ENCODE results near the gene CA6. TPM values are rescaled to one million over a fixed set of nuclear protein-coding genes. Genes with fewer than 3 reads are reported as not detected.

The CA6 gene
- polyA plus RNA-seq, 2 of the 4 experiments (the other 2 are of a cell fraction), result not detected

DNA sequence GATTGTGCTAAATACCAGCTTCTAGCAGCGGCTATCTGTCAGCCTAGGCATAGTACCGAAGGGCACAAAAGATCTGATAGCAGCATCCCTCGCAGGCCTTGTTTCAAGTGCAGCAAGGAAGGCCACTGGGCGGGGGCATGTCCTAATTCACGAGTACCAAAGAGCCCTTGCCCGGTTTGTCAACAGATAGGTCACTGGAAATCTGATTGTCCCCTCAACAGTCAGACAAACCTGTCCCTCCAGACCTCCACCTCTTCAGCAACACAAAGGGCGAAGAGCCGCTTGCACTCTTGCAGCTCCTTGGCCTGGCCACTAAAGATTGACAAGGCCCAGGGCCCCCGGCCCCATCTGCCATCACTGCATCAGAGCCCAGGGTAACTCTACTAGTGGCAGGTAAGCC, 22.7 kb upstream of the CA6 start (continued):
- TF ChIP-seq SREBF2 (IDR thresholded peaks at IDR 0.05), result no peak
- no peak for TF ChIP-seq EHMT2 (IDR thresholded peaks at IDR 0.05; ENCODE audit: low read depth)
- TF ChIP-seq, protein P1, sequence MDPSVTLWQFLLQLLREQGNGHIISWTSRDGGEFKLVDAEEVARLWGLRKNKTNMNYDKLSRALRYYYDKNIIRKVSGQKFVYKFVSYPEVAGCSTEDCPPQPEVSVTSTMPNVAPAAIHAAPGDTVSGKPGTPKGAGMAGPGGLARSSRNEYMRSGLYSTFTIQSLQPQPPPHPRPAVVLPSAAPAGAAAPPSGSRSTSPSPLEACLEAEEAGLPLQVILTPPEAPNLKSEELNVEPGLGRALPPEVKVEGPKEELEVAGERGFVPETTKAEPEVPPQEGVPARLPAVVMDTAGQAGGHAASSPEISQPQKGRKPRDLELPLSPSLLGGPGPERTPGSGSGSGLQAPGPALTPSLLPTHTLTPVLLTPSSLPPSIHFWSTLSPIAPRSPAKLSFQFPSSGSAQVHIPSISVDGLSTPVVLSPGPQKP (IDR thresholded peaks at IDR 0.05; ENCODE audit: low read depth, low read length), result no peak
- no peak for TF ChIP-seq RCOR1 (IDR thresholded peaks at IDR 0.05; ENCODE audit: low read depth, low read length)
- TF ChIP-seq HDAC2 (IDR thresholded peaks at IDR 0.05), result no peak
- TF ChIP-seq KDM5A (IDR thresholded peaks at IDR 0.05), result no peak
- TF ChIP-seq BCL3 (IDR thresholded peaks at IDR 0.05), result no peak
- TF ChIP-seq CEBPB (IDR thresholded peaks at IDR 0.05), result no peak
- no peak for TF ChIP-seq REST (IDR thresholded peaks at IDR 0.05)
- no peak for TF ChIP-seq ZNF302 (CRISPR knock-in tag; IDR thresholded peaks at IDR 0.05)

DNA sequence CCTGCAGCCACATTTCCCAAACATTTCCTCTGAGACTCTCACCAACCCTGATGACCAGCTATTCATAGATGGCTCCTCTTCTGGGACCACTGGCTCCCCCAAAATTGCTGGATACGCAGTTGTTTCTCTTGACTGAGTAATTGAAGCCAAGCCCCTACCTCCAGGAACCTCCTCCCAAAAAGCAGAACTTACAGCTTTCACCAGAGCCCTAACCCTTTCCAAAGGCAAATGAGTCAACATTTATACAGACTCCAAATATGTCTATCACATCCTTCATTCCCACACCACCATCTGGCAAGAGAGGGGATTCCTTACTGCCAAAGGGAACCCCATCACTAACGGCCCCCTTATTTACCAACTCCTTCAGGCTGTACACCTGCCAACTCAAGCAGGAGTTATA, 20.3 kb upstream of the CA6 start:
- ChIA-PET CTCF (interaction anchor here (0.9 to 1.6 kb wide), 2 partner anchors 64 to 176 kb away, joined by 3 read pairs; no protein-coding TSS in a partner anchor), POLR2A (no interaction called here)
- no peaks in the 10 kb centered on the region for H3K4me1 ChIP-seq
- DNase-seq (ENCODE audit: low read depth in 1 of 2, low spot score in 1 of 2), result no peak
- WGBS (ENCODE audit: missing lambda C conversion rate), result 8% methylated on average over 2 of the region's 2 CpGs
- no peak overlapping the region for H3K4me2 ChIP-seq
- no peak for ATAC-seq
- no peak for TF ChIP-seq FOSB (CRISPR knock-in tag; IDR thresholded peaks at IDR 0.05)
- TF ChIP-seq HOXA7 (CRISPR knock-in tag; IDR thresholded peaks at IDR 0.05), result no peak
- H3K27ac ChIP-seq, result no peak overlapping the region
- H3K4me3 ChIP-seq, result no peak overlapping the region
- no peaks in the 10 kb centered on the region for H3K9me3 ChIP-seq
- FAIRE-seq, result no peak

- WGBS (ENCODE audit: missing lambda C conversion rate), result 77% methylated on average over 9 of the region's 9 CpGs
- no peaks in the 10 kb centered on the region for H3K9me3 ChIP-seq
- ChIA-PET CTCF (interaction anchor here (0.9 kb wide), 1 partner anchor 176 kb away, joined by 3 read pairs; no protein-coding TSS in a partner anchor), POLR2A (no interaction called here)
- FAIRE-seq (no peak), DNase-seq (ENCODE audit: low read depth in 1 of 2, low spot score in 1 of 2) (no peak), ATAC-seq (no peak)
- H3K4me1 ChIP-seq, result no peaks in the 10 kb centered on the region
- H3K27ac ChIP-seq, result no peak overlapping the region
- H3K4me3 ChIP-seq, result no peak overlapping the region
- H3K4me2 ChIP-seq, result no peak overlapping the region
- TF ChIP-seq HOXB5 (CRISPR knock-in tag; IDR thresholded peaks at IDR 0.05) (no peak), SMC3 (IDR thresholded peaks at IDR 0.05) (no peak), REST (IDR thresholded peaks at IDR 0.05) (no peak), PBX3 (IDR thresholded peaks at IDR 0.05) (no peak), MAX (IDR thresholded peaks at IDR 0.05) (no peak), HOXA7 (CRISPR knock-in tag; IDR thresholded peaks at IDR 0.05) (no peak), RNF2 (IDR thresholded peaks at IDR 0.05; ENCODE audit: borderline replicate concordance, low read depth) (no peak), POLR2A (IDR thresholded peaks at IDR 0.05; ENCODE audit: low read length) (no peak), FOSB (CRISPR knock-in tag; IDR thresholded peaks at IDR 0.05) (no peak), NPAS2 (CRISPR knock-in tag; IDR thresholded peaks at IDR 0.05; ENCODE audit: borderline replicate concordance) (no peak), TP53 (CRISPR knock-in tag; IDR thresholded peaks at IDR 0.05) (no peak)
- TF ChIP-seq, protein P2, sequence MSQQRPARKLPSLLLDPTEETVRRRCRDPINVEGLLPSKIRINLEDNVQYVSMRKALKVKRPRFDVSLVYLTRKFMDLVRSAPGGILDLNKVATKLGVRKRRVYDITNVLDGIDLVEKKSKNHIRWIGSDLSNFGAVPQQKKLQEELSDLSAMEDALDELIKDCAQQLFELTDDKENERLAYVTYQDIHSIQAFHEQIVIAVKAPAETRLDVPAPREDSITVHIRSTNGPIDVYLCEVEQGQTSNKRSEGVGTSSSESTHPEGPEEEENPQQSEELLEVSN (IDR thresholded peaks at IDR 0.05; ENCODE audit: borderline replicate concordance, low read depth), result no peak
- TF ChIP-seq, protein P3, sequence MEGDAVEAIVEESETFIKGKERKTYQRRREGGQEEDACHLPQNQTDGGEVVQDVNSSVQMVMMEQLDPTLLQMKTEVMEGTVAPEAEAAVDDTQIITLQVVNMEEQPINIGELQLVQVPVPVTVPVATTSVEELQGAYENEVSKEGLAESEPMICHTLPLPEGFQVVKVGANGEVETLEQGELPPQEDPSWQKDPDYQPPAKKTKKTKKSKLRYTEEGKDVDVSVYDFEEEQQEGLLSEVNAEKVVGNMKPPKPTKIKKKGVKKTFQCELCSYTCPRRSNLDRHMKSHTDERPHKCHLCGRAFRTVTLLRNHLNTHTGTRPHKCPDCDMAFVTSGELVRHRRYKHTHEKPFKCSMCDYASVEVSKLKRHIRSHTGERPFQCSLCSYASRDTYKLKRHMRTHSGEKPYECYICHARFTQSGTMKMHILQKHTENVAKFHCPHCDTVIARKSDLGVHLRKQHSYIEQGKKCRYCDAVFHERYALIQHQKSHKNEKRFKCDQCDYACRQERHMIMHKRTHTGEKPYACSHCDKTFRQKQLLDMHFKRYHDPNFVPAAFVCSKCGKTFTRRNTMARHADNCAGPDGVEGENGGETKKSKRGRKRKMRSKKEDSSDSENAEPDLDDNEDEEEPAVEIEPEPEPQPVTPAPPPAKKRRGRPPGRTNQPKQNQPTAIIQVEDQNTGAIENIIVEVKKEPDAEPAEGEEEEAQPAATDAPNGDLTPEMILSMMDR (IDR thresholded peaks at IDR 0.05), result no peak
Observed at GRCh38 chr1:8925960-8926359, 19.7 kb upstream of the CA6 start.

All from A549 (cell line).